Measurements from ENCODE around the gene IMPA2.

- no peak for TF ChIP-seq CTCF (IDR thresholded peaks at IDR 0.05; ENCODE audit: low read depth, low read length)
- no peak for TF ChIP-seq EZH2phosphoT487 (IDR thresholded peaks at IDR 0.05; ENCODE audit: low read depth)
Observed at GRCh38 chr18:11980163-11980493, 1.2 kb upstream of the IMPA2 start.

All from OCI-LY3 (cell line).